OCI-LY1 (cell line): Measurements from ENCODE around the gene RTCB.

Source experiments
- H2AFZ ChIP-seq: fragments of 200-600 bp; sonication (generic), shearing (Covaris generic); 2 replicates; pipeline ENCODE4 v1.6.0; 2014; ENCODE audit warnings: antibody characterized with exemption, mild to moderate bottlenecking, low read length
- H3F3A ChIP-seq: fragments of 200-600 bp; sonication (generic), shearing (Covaris generic); 2 replicates; pipeline ENCODE4 v1.6.0; 2014; ENCODE audit warnings: mild to moderate bottlenecking, antibody characterized with exemption, low read length, moderate library complexity; ENCODE audit not compliant: insufficient read depth
- H3K27ac ChIP-seq: fragments of 200-600 bp; sonication (generic); 2 replicates; pipeline ENCODE4 v1.5.1; 2014; ENCODE audit warnings: low read length, mixed run types, mild to moderate bottlenecking, low read depth; ENCODE audit not compliant: poor library complexity, severe bottlenecking
- H3K27me3 ChIP-seq: fragments of 200-600 bp; sonication (generic); 2 replicates; pipeline ENCODE4 v1.6.0; 2014; ENCODE audit warnings: antibody characterized with exemption, mild to moderate bottlenecking, low read length, moderate library complexity; ENCODE audit not compliant: insufficient read depth
- H3K36me3 ChIP-seq: fragments of 200-600 bp; sonication (generic); 2 replicates; pipeline ENCODE4 v1.6.1; 2014; ENCODE audit warnings: mild to moderate bottlenecking, antibody characterized with exemption, low read length, moderate library complexity, mixed read lengths; ENCODE audit not compliant: insufficient read depth
- H3K4me1 ChIP-seq: fragments of 200-600 bp; sonication (generic); 2 replicates; pipeline ENCODE4 v1.5.1; 2014; ENCODE audit warnings: mild to moderate bottlenecking, low read length, moderate library complexity; ENCODE audit not compliant: insufficient read depth, severe bottlenecking
- H3K4me2 ChIP-seq: fragments of 200-600 bp; sonication (generic), shearing (Covaris generic); 2 replicates; pipeline ENCODE4 v1.6.1; 2014; ENCODE audit warnings: low read length
- H3K4me3 ChIP-seq: fragments of 200-600 bp; sonication (generic); 2 replicates; pipeline ENCODE4 v1.5.1; 2014; ENCODE audit warnings: low read length, low read depth, mild to moderate bottlenecking, mixed read lengths; ENCODE audit not compliant: poor library complexity, severe bottlenecking
- H3K79me2 ChIP-seq: fragments of 200-600 bp; shearing (Covaris generic); 2 replicates; pipeline ENCODE4 v1.6.1; 2016; ENCODE audit warnings: mixed run types, low read length, mixed read lengths; ENCODE audit not compliant: insufficient read depth
- H3K9ac ChIP-seq: fragments of 200-600 bp; sonication (generic), shearing (Covaris generic); 2 replicates; pipeline ENCODE4 v1.6.1; 2014; ENCODE audit warnings: mild to moderate bottlenecking, low read length, mixed read lengths
- H3K9me2 ChIP-seq: fragments of 200-600 bp; sonication (generic), shearing (Covaris generic); 2 replicates; pipeline ENCODE4 v1.6.1; 2014; ENCODE audit warnings: low read depth, mild to moderate bottlenecking, low read length, mixed read lengths
- H3K9me3 ChIP-seq: fragments of 200-600 bp; shearing (Covaris generic); 2 replicates; pipeline ENCODE4 v1.6.1; 2014; ENCODE audit warnings: low read length, mixed read lengths
- H4K20me1 ChIP-seq: fragments of 200-600 bp; sonication (generic), shearing (Covaris generic); 2 replicates; pipeline ENCODE4 v1.6.0; 2016; ENCODE audit warnings: mild to moderate bottlenecking, low read length; ENCODE audit not compliant: insufficient read depth
- CTCF ChIP-seq: fragments of 200-600 bp; sonication (generic), shearing (Covaris generic); IDR thresholded peaks from 2 replicates; pipeline ENCODE4 v1.5.1; 2017; ENCODE audit warnings: mild to moderate bottlenecking, antibody characterized with exemption, low read length, moderate library complexity, mixed read lengths
- EZH2 ChIP-seq: fragments of 200-600 bp; sonication (generic), shearing (Covaris generic); IDR thresholded peaks from 2 replicates; pipeline ENCODE4 v1.8.0; 2017; ENCODE audit warnings: borderline replicate concordance, mixed run types, mild to moderate bottlenecking, antibody characterized with exemption, low read length, moderate library complexity, mixed read lengths

The RTCB gene

GRCh38 chr22:32446321-32446720, 34.3 kb upstream of the RTCB start:
- H3K27me3 ChIP-seq, result no peaks in the 10 kb centered on the region
- no peaks in the 10 kb centered on the region for H3K79me2 ChIP-seq
- no peak overlapping the region for H3K4me3 ChIP-seq
- H2AFZ ChIP-seq, result no peak overlapping the region
- TF ChIP-seq CTCF (no peak), EZH2 (no peak)
- H3F3A ChIP-seq, result no peaks in the 10 kb centered on the region
- no peak overlapping the region for H3K27ac ChIP-seq
- no peaks in the 10 kb centered on the region for H4K20me1 ChIP-seq
- H3K4me1 ChIP-seq, result no peaks in the 10 kb centered on the region
- no peak overlapping the region for H3K4me2 ChIP-seq
- no peaks in the 10 kb centered on the region for H3K9me3 ChIP-seq
- H3K9me2 ChIP-seq, result no peaks in the 10 kb centered on the region
- H3K36me3 ChIP-seq, result no peaks in the 10 kb centered on the region
- H3K9ac ChIP-seq, result no peak overlapping the region

- H3K36me3 ChIP-seq, result no peaks in the 10 kb centered on the region
- no peak overlapping the region for H3K4me3 ChIP-seq
- H3F3A ChIP-seq, result no peaks in the 10 kb centered on the region
- no peaks in the 10 kb centered on the region for H3K79me2 ChIP-seq
- no peak overlapping the region for H3K27ac ChIP-seq
- no peak overlapping the region for H3K9ac ChIP-seq
- TF ChIP-seq CTCF (peak; percentile 57), EZH2 (no peak)
- no peaks in the 10 kb centered on the region for H3K9me3 ChIP-seq
- no peaks in the 10 kb centered on the region for H3K27me3 ChIP-seq
- H2AFZ ChIP-seq, result no peak overlapping the region
- H4K20me1 ChIP-seq, result no peaks in the 10 kb centered on the region
- H3K9me2 ChIP-seq, result no peaks in the 10 kb centered on the region
- no peak overlapping the region for H3K4me2 ChIP-seq
- no peaks in the 10 kb centered on the region for H3K4me1 ChIP-seq
Observed at GRCh38 chr22:32444068-32444467, 32.0 kb upstream of the RTCB start.

- no peak overlapping the region for H3K9ac ChIP-seq
Observed at GRCh38 chr22:32430352-32430751, 18.3 kb upstream of the RTCB start.

More at GRCh38 chr22:32430352-32430751, 18.3 kb upstream of the RTCB start:
- Histone ChIP-seq H3K36me3 (no peaks in the 10 kb centered on the region), H2AFZ (no peak overlapping the region), H3K27ac (no peak overlapping the region), H3K79me2 (no peaks in the 10 kb centered on the region), H3K27me3 (no peaks in the 10 kb centered on the region; the same call in 1 of the 2 replicates), H3K4me3 (no peak overlapping the region), H3K9me2 (no peaks in the 10 kb centered on the region), H3F3A (no peaks in the 10 kb centered on the region), H3K4me1 (no peaks in the 10 kb centered on the region), H3K4me2 (no peak overlapping the region), H4K20me1 (no peaks in the 10 kb centered on the region), H3K9me3 (no peaks in the 10 kb centered on the region)
- no peak for TF ChIP-seq EZH2
- no peak for TF ChIP-seq CTCF
